HG03039 (cell line): ENCODE measurements around the gene LDLRAP1.
A peak's percentile ranks its signal among the peaks of the same experiment; 100 is the strongest.
"Not testable (repeated sequence)": the region's sequence is repeated elsewhere in the genome, so short reads cannot be mapped to it uniquely, and the experiment has no call there.

Experiments
- ATAC-seq: cut with Tn5 transposase; IDR thresholded peaks from one replicate; pipeline ENCODE4 v1.9.1; 2021; ENCODE audit warnings: mild to moderate bottlenecking, moderate library complexity; ENCODE audit not compliant: unreplicated experiment

The LDLRAP1 gene

GRCh38 chr1:25543425-25544242 lies at the start of gene LDLRAP1:
TSS of gene LDLRAP1 (plus strand) at chr1:25543606. CDS start at chr1:25543699, 93 bp downstream.
- peak; percentile 72 for ATAC-seq

- ATAC-seq = no peak
Measured at GRCh38 chr1:25494952-25495351, 48.5 kb upstream of the LDLRAP1 start.

GRCh38 chr1:25500694-25501093 lies 42.7 kb upstream of the LDLRAP1 start:
- no peak for ATAC-seq

- ATAC-seq = no peak
Measured at GRCh38 chr1:25501235-25502058, 42.0 kb upstream of the LDLRAP1 start.

- no peak for ATAC-seq
Measured at GRCh38 chr1:25502957-25503356, 40.4 kb upstream of the LDLRAP1 start.

- ATAC-seq = no peak
Measured at GRCh38 chr1:25503551-25504426, 39.6 kb upstream of the LDLRAP1 start.

GRCh38 chr1:25504706-25505595 lies 38.5 kb upstream of the LDLRAP1 start:
- ATAC-seq = no peak

GRCh38 chr1:25505656-25506385 lies 37.6 kb upstream of the LDLRAP1 start:
- no peak for ATAC-seq

GRCh38 chr1:25506566-25507463 lies 36.6 kb upstream of the LDLRAP1 start:
- ATAC-seq = not testable (repeated sequence)

- ATAC-seq = no peak
Measured at GRCh38 chr1:25513666-25514065, 29.7 kb upstream of the LDLRAP1 start.

- ATAC-seq = no peak
Measured at GRCh38 chr1:25515033-25515432, 28.4 kb upstream of the LDLRAP1 start.

GRCh38 chr1:25516686-25517085 lies 26.7 kb upstream of the LDLRAP1 start:
- ATAC-seq = no peak

- ATAC-seq = no peak
Measured at GRCh38 chr1:25517476-25518394, 25.7 kb upstream of the LDLRAP1 start.

- ATAC-seq = no peak
Measured at GRCh38 chr1:25519624-25520023, 23.8 kb upstream of the LDLRAP1 start.

- ATAC-seq = no peak
Measured at GRCh38 chr1:25520446-25521061, 22.9 kb upstream of the LDLRAP1 start.

- no peak for ATAC-seq
Measured at GRCh38 chr1:25522031-25522655, 21.3 kb upstream of the LDLRAP1 start.
